Loucy (cell line): ENCODE data around the gene SEMA6B.

Experiments used
- H2AFZ ChIP-seq: fragments of 200-600 bp; sonication (generic); 2 replicates; pipeline ENCODE4 v1.6.0; 2016; ENCODE audit warnings: antibody characterized with exemption, mild to moderate bottlenecking, low read length, moderate library complexity
- H3F3A ChIP-seq: fragments of 200-600 bp; 2 replicates; pipeline ENCODE4 v1.6.0; 2016; ENCODE audit warnings: antibody characterized with exemption, low read depth, mild to moderate bottlenecking
- H3K27me3 ChIP-seq: fragments of 200-600 bp; sonication (generic); 2 replicates; pipeline ENCODE4 v1.6.1; 2014; ENCODE audit warnings: low read length, mild to moderate bottlenecking; ENCODE audit not compliant: insufficient read depth, poor library complexity, severe bottlenecking
- H3K36me3 ChIP-seq: fragments of 200-600 bp; sonication (generic); 2 replicates; pipeline ENCODE4 v1.6.1; 2016; ENCODE audit warnings: low read length; ENCODE audit not compliant: insufficient read depth
- H3K4me1 ChIP-seq: fragments of 200-600 bp; sonication (generic); 2 replicates; pipeline ENCODE4 v1.5.1; 2014; ENCODE audit warnings: low read length, mild to moderate bottlenecking; ENCODE audit not compliant: insufficient read depth, poor library complexity, severe bottlenecking
- H3K4me2 ChIP-seq: fragments of 200-600 bp; sonication (generic); 2 replicates; pipeline ENCODE4 v1.6.0; 2014; ENCODE audit warnings: antibody characterized with exemption, low read length, low read depth, mild to moderate bottlenecking; ENCODE audit not compliant: poor library complexity, severe bottlenecking
- H3K4me3 ChIP-seq: fragments of 200-600 bp; sonication (generic); 2 replicates; pipeline ENCODE4 v1.5.1; 2014; ENCODE audit warnings: low read length, mild to moderate bottlenecking, mixed read lengths; ENCODE audit not compliant: poor library complexity, severe bottlenecking
- H3K79me2 ChIP-seq: fragments of 200-600 bp; sonication (generic); 2 replicates; pipeline ENCODE4 v1.6.1; 2014; ENCODE audit warnings: low read length; ENCODE audit not compliant: insufficient read depth
- H3K9ac ChIP-seq: fragments of 200-600 bp; sonication (generic); 2 replicates; pipeline ENCODE4 v1.6.0; 2014; ENCODE audit warnings: mild to moderate bottlenecking, low read depth, low read length, moderate library complexity; ENCODE audit not compliant: poor library complexity, severe bottlenecking
- H3K9me2 ChIP-seq: fragments of 200-600 bp; sonication (generic); replicated peaks from 2 replicates; pipeline ENCODE4 v1.6.1; 2016; ENCODE audit warnings: low read depth, low read length, mixed read lengths
- H3K9me3 ChIP-seq: fragments of 200-600 bp; sonication (generic); 2 replicates; pipeline ENCODE4 v1.6.1; 2014; ENCODE audit warnings: mild to moderate bottlenecking, antibody characterized with exemption, low read length, low read depth; ENCODE audit not compliant: insufficient read depth
- H4K20me1 ChIP-seq: fragments of 200-600 bp; sonication (generic); 2 replicates; pipeline ENCODE4 v1.6.0; 2014; ENCODE audit warnings: antibody characterized with exemption, low read length, mild to moderate bottlenecking; ENCODE audit not compliant: insufficient read depth, poor library complexity, severe bottlenecking
- EZH2phosphoT487 ChIP-seq: fragments of 200-600 bp; IDR thresholded peaks from 2 replicates; pipeline ENCODE4 v1.6.1; 2018; ENCODE audit warnings: antibody characterized with exemption, mild to moderate bottlenecking, moderate library complexity, borderline replicate concordance
- TF ChIP-seq, protein P1 (sequence below): fragments of 200-600 bp; sonication (generic); conservative IDR thresholded peaks from 2 replicates; pipeline ENCODE4 v1.5.1; 2014; ENCODE audit warnings: mild to moderate bottlenecking, antibody characterized with exemption, low read length

SEMA6B gene

GRCh38 chr19:4501691-4502090, 57.8 kb downstream of the SEMA6B start:
- H3K4me1 ChIP-seq = peaks cover 5% of the 10 kb centered on the region
- H3F3A ChIP-seq = no peaks in the 10 kb centered on the region
- H4K20me1 ChIP-seq = no peaks in the 10 kb centered on the region
- H3K4me2 ChIP-seq = no peak overlapping the region
- no peak for TF ChIP-seq EZH2phosphoT487
- TF ChIP-seq, protein P1, sequence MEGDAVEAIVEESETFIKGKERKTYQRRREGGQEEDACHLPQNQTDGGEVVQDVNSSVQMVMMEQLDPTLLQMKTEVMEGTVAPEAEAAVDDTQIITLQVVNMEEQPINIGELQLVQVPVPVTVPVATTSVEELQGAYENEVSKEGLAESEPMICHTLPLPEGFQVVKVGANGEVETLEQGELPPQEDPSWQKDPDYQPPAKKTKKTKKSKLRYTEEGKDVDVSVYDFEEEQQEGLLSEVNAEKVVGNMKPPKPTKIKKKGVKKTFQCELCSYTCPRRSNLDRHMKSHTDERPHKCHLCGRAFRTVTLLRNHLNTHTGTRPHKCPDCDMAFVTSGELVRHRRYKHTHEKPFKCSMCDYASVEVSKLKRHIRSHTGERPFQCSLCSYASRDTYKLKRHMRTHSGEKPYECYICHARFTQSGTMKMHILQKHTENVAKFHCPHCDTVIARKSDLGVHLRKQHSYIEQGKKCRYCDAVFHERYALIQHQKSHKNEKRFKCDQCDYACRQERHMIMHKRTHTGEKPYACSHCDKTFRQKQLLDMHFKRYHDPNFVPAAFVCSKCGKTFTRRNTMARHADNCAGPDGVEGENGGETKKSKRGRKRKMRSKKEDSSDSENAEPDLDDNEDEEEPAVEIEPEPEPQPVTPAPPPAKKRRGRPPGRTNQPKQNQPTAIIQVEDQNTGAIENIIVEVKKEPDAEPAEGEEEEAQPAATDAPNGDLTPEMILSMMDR = no peak
- H3K79me2 ChIP-seq = no peaks in the 10 kb centered on the region
- H3K4me3 ChIP-seq = no peak overlapping the region
- H3K36me3 ChIP-seq = peaks cover 25% of the 10 kb centered on the region; the same call in 1 of the 2 replicates
- H3K9me2 ChIP-seq = no peaks in the 10 kb centered on the region
- no peak overlapping the region for H3K9ac ChIP-seq
- H3K27me3 ChIP-seq = no peaks in the 10 kb centered on the region
- no peak overlapping the region for H2AFZ ChIP-seq
- H3K9me3 ChIP-seq = no peaks in the 10 kb centered on the region

- Histone ChIP-seq H3K79me2 (no peaks in the 10 kb centered on the region), H3K9me2 (no peaks in the 10 kb centered on the region), H3K4me1 (no peaks in the 10 kb centered on the region), H3K9ac (no peak overlapping the region), H3F3A (no peaks in the 10 kb centered on the region), H3K27me3 (no peaks in the 10 kb centered on the region), H3K4me3 (no peak overlapping the region), H4K20me1 (no peaks in the 10 kb centered on the region), H3K9me3 (no peaks in the 10 kb centered on the region), H3K36me3 (peaks cover 31% of the 10 kb centered on the region; the same call in 1 of the 2 replicates), H3K4me2 (no peak overlapping the region), H2AFZ (no peak overlapping the region)
- TF ChIP-seq, protein P1 = no peak
- TF ChIP-seq EZH2phosphoT487 = no peak
Measured at GRCh38 chr19:4500841-4501591, 58.5 kb downstream of the SEMA6B start.

DNA sequence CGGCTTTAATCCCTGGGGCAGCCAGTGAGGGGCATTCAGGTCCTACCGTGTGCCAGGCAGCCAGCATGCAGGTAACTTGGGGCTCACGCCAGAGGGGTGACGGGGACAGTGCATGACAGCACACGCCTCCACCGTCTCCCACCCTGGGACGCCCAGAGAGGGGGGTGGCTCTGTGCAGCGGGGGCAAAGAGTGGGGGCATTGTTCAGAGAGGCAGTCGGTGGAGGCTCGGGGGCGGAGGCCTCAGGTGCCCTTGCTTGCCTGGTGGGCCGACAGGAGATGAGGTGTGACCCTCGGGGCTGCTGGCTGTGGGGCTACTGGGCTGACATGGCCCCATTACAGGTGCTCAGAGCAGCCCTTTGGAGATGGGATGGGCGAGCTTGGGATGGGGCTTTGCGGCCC, 59.6 kb downstream of the SEMA6B start:
- Histone ChIP-seq H2AFZ (no peak overlapping the region), H4K20me1 (no peaks in the 10 kb centered on the region), H3K9me3 (no peaks in the 10 kb centered on the region), H3K36me3 (peaks cover 37% of the 10 kb centered on the region; the same call in 1 of the 2 replicates), H3K9ac (no peak overlapping the region), H3K27me3 (no peaks in the 10 kb centered on the region), H3K4me3 (no peak overlapping the region), H3K79me2 (no peaks in the 10 kb centered on the region), H3K9me2 (no peaks in the 10 kb centered on the region), H3F3A (no peaks in the 10 kb centered on the region), H3K4me1 (no peaks in the 10 kb centered on the region), H3K4me2 (no peak overlapping the region)
- TF ChIP-seq EZH2phosphoT487 = no peak
- TF ChIP-seq, protein P1 = no peak
